ENCODE results near the gene PLEKHG4. TPM values are rescaled to one million over a fixed set of nuclear protein-coding genes. Genes with fewer than 3 reads are reported as not detected.

The PLEKHG4 gene
- total and polyA plus RNA-seq, 10 of the 15 experiments (the other 5 are each of a cell fraction or from before 2014, with no cell fraction given): 0.14 to 2.6 (median 0.99) TPM

DNA sequence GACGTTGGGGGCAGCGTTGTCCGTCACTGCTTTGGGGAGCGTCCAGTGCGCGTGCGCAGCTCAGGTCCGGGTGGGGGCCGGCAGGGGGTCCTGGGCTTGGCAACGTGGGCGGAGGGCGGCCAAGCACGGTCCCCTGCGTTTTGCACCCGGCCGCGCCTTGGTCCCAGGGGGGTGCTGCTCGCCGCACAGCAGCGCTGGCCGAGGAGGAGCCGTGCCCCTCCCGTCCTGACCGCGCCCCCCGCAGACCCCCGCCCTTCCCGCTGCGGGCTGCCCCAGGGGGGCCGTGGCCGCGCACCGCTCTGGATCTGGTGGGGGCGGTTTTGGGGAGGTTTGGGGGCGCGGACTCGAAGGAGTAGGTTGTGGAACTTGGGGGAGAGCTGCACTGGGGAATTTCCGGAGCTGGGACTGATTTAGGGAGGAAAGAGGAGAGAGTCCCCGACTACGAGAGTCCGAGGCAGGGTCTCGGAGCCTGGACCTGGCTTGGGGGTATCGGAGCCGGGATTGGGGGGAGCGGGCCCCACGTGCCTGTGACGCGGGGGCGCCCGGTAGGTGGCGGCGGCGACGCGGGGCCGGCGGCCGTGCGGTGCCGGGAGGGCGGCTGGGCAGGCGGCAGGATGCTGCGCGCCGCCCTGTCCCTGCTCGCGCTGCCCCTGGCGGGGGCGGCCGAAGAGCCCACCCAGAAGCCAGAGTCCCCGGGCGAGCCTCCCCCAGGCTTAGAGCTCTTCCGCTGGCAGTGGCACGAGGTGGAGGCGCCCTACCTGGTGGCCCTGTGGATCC lies 30.7 kb upstream of the PLEKHG4 start, which contains the start of gene SLC9A5 (continued):
- TF ChIP-seq, protein P1, sequence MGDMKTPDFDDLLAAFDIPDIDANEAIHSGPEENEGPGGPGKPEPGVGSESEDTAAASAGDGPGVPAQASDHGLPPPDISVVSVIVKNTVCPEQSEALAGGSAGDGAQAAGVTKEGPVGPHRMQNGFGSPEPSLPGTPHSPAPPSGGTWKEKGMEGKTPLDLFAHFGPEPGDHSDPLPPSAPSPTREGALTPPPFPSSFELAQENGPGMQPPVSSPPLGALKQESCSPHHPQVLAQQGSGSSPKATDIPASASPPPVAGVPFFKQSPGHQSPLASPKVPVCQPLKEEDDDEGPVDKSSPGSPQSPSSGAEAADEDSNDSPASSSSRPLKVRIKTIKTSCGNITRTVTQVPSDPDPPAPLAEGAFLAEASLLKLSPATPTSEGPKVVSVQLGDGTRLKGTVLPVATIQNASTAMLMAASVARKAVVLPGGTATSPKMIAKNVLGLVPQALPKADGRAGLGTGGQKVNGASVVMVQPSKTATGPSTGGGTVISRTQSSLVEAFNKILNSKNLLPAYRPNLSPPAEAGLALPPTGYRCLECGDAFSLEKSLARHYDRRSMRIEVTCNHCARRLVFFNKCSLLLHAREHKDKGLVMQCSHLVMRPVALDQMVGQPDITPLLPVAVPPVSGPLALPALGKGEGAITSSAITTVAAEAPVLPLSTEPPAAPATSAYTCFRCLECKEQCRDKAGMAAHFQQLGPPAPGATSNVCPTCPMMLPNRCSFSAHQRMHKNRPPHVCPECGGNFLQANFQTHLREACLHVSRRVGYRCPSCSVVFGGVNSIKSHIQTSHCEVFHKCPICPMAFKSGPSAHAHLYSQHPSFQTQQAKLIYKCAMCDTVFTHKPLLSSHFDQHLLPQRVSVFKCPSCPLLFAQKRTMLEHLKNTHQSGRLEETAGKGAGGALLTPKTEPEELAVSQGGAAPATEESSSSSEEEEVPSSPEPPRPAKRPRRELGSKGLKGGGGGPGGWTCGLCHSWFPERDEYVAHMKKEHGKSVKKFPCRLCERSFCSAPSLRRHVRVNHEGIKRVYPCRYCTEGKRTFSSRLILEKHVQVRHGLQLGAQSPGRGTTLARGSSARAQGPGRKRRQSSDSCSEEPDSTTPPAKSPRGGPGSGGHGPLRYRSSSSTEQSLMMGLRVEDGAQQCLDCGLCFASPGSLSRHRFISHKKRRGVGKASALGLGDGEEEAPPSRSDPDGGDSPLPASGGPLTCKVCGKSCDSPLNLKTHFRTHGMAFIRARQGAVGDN (IDR thresholded peaks at IDR 0.05): peak; percentile 66
- no peak for TF ChIP-seq PAX5 (IDR thresholded peaks at IDR 0.05; ENCODE audit: borderline replicate concordance, low read depth, low read length)
- no peak for TF ChIP-seq ZSCAN29 (IDR thresholded peaks at IDR 0.05)
- TF ChIP-seq RCOR1 (conservative IDR thresholded peaks at IDR 0.05; ENCODE audit: low read depth, low read length): no peak
- TF ChIP-seq, protein P2, sequence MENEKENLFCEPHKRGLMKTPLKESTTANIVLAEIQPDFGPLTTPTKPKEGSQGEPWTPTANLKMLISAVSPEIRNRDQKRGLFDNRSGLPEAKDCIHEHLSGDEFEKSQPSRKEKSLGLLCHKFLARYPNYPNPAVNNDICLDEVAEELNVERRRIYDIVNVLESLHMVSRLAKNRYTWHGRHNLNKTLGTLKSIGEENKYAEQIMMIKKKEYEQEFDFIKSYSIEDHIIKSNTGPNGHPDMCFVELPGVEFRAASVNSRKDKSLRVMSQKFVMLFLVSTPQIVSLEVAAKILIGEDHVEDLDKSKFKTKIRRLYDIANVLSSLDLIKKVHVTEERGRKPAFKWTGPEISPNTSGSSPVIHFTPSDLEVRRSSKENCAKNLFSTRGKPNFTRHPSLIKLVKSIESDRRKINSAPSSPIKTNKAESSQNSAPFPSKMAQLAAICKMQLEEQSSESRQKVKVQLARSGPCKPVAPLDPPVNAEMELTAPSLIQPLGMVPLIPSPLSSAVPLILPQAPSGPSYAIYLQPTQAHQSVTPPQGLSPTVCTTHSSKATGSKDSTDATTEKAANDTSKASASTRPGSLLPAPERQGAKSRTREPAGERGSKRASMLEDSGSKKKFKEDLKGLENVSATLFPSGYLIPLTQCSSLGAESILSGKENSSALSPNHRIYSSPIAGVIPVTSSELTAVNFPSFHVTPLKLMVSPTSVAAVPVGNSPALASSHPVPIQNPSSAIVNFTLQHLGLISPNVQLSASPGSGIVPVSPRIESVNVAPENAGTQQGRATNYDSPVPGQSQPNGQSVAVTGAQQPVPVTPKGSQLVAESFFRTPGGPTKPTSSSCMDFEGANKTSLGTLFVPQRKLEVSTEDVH (IDR thresholded peaks at IDR 0.05; ENCODE audit: low read depth, partially characterized antibody): no peak
- TF ChIP-seq ZNF24 (IDR thresholded peaks at IDR 0.05): no peak
- no peak for TF ChIP-seq STAT1 (conservative IDR thresholded peaks at IDR 0.05)
- TF ChIP-seq RFX5 (IDR thresholded peaks at IDR 0.05; ENCODE audit: low read depth, low read length): no peak
- TF ChIP-seq TARDBP (IDR thresholded peaks at IDR 0.05; ENCODE audit: borderline replicate concordance): no peak
- no peak for TF ChIP-seq BRCA1 (IDR thresholded peaks at IDR 0.05; ENCODE audit: low read depth, low read length)
- TF ChIP-seq, protein P3, sequence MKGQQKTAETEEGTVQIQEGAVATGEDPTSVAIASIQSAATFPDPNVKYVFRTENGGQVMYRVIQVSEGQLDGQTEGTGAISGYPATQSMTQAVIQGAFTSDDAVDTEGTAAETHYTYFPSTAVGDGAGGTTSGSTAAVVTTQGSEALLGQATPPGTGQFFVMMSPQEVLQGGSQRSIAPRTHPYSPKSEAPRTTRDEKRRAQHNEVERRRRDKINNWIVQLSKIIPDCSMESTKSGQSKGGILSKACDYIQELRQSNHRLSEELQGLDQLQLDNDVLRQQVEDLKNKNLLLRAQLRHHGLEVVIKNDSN (IDR thresholded peaks at IDR 0.05; ENCODE audit: borderline replicate concordance, extremely low read length, insufficient read depth, low read depth, low read length): peak; percentile 83
- TF ChIP-seq TBL1XR1 (IDR thresholded peaks at IDR 0.05; ENCODE audit: low read depth, low read length): no peak
- TF ChIP-seq PML (IDR thresholded peaks at IDR 0.05; ENCODE audit: low read length): no peak
- no peak for TF ChIP-seq HDAC6 (IDR thresholded peaks at IDR 0.05; ENCODE audit: unreplicated experiment)
- no peak for TF ChIP-seq RAD21 (IDR thresholded peaks at IDR 0.05; ENCODE audit: insufficient read depth, low read depth, low read length)
- TF ChIP-seq, protein P4, sequence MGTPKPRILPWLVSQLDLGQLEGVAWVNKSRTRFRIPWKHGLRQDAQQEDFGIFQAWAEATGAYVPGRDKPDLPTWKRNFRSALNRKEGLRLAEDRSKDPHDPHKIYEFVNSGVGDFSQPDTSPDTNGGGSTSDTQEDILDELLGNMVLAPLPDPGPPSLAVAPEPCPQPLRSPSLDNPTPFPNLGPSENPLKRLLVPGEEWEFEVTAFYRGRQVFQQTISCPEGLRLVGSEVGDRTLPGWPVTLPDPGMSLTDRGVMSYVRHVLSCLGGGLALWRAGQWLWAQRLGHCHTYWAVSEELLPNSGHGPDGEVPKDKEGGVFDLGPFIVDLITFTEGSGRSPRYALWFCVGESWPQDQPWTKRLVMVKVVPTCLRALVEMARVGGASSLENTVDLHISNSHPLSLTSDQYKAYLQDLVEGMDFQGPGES (IDR thresholded peaks at IDR 0.05): no peak
- no peak for TF ChIP-seq TCF3 (IDR thresholded peaks at IDR 0.05; ENCODE audit: borderline replicate concordance, insufficient read depth, low read depth, low read length)
- no peak for TF ChIP-seq CBFB (IDR thresholded peaks at IDR 0.05; ENCODE audit: low read depth)
- peak; percentile 67 for TF ChIP-seq MEF2B (IDR thresholded peaks at IDR 0.05; ENCODE audit: partially characterized antibody, poor library complexity, severe bottlenecking)
- no peak for TF ChIP-seq NR2C2 (IDR thresholded peaks at IDR 0.05; ENCODE audit: borderline replicate concordance, control insufficient read depth, insufficient read length, low read depth)
- 0 out of 2 replicates have a peak, but pooled peaks have one; percentile 23 for TF ChIP-seq NR2F1 (conservative IDR thresholded peaks at IDR 0.05)
- TF ChIP-seq, protein P5, sequence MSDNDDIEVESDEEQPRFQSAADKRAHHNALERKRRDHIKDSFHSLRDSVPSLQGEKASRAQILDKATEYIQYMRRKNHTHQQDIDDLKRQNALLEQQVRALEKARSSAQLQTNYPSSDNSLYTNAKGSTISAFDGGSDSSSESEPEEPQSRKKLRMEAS (IDR thresholded peaks at IDR 0.05; ENCODE audit: low read depth, low read length): peak; percentile 51; the same call in 1 of the 2 replicates
